ENCODE measurements around the gene MBD4.

GRCh38 chr3:129442947-129443346 lies 3.2 kb upstream of the MBD4 start:
- TF ChIP-seq CTCF (conservative IDR thresholded peaks at IDR 0.05; ENCODE audit: low read length) (no peak), EZH2phosphoT487 (IDR thresholded peaks at IDR 0.05; ENCODE audit: borderline replicate concordance, low read depth, low read length) (no peak)
